ENCODE measurements around the gene VEZT.

VEZT gene

GRCh38 chr12:95259368-95259767 is 41.8 kb downstream of the VEZT start:
- H3K27ac ChIP-seq = no peak overlapping the region
- TF ChIP-seq, protein P1, sequence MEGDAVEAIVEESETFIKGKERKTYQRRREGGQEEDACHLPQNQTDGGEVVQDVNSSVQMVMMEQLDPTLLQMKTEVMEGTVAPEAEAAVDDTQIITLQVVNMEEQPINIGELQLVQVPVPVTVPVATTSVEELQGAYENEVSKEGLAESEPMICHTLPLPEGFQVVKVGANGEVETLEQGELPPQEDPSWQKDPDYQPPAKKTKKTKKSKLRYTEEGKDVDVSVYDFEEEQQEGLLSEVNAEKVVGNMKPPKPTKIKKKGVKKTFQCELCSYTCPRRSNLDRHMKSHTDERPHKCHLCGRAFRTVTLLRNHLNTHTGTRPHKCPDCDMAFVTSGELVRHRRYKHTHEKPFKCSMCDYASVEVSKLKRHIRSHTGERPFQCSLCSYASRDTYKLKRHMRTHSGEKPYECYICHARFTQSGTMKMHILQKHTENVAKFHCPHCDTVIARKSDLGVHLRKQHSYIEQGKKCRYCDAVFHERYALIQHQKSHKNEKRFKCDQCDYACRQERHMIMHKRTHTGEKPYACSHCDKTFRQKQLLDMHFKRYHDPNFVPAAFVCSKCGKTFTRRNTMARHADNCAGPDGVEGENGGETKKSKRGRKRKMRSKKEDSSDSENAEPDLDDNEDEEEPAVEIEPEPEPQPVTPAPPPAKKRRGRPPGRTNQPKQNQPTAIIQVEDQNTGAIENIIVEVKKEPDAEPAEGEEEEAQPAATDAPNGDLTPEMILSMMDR (conservative IDR thresholded peaks at IDR 0.05) = no peak
- TF ChIP-seq ZFX (IDR thresholded peaks at IDR 0.05) = no peak

- TF ChIP-seq ZFX (IDR thresholded peaks at IDR 0.05) = no peak
- TF ChIP-seq, protein P1 (conservative IDR thresholded peaks at IDR 0.05) = no peak
These were observed 43.5 kb downstream of the VEZT start for GRCh38 chr12:95261109-95261508.

GRCh38 chr12:95262808-95263207 is 45.2 kb downstream of the VEZT start:
- TF ChIP-seq, protein P1 (conservative IDR thresholded peaks at IDR 0.05) = no peak
- no peak for TF ChIP-seq ZFX (IDR thresholded peaks at IDR 0.05)
- H3K27ac ChIP-seq = no peak overlapping the region

More at GRCh38 chr12:95261109-95261508, 43.5 kb downstream of the VEZT start:
- no peak overlapping the region for H3K27ac ChIP-seq

- TF ChIP-seq ZFX (IDR thresholded peaks at IDR 0.05) = no peak
- TF ChIP-seq, protein P1 (conservative IDR thresholded peaks at IDR 0.05) = no peak; the same call in 1 of the 2 replicates
- H3K27ac ChIP-seq = no peak overlapping the region
These were observed 48.2 kb downstream of the VEZT start for GRCh38 chr12:95265765-95266164.

- H3K27ac ChIP-seq = no peak overlapping the region
- TF ChIP-seq, protein P1 (conservative IDR thresholded peaks at IDR 0.05) = no peak
- no peak for TF ChIP-seq ZFX (IDR thresholded peaks at IDR 0.05)
These were observed 48.6 kb downstream of the VEZT start for GRCh38 chr12:95266254-95266653.

- TF ChIP-seq, protein P1 (conservative IDR thresholded peaks at IDR 0.05) = no peak
- no peak for TF ChIP-seq ZFX (IDR thresholded peaks at IDR 0.05)
- H3K27ac ChIP-seq = no peak overlapping the region
These were observed 52.3 kb downstream of the VEZT start for GRCh38 chr12:95269892-95270291.

DNA sequence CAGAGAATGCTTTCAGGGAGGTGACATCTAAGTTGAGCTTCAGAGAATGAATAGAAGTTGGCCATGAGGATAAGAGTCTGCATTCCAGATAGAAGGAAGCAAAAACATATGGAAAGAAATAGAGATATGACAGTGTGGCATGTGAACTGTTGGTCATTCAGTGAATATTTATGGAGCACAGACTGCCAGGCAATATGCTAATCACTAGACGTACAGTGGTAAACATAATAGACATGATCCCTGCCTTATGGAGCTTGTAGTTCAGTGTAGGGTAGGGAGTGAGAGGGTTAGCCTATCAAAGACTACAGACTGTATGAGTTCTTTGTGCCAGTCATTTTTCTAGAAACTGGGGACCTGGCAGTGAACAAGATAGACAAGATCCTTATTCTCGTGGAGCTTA is 53.9 kb downstream of the VEZT start:
- no peak overlapping the region for H3K27ac ChIP-seq
- no peak for TF ChIP-seq ZFX (IDR thresholded peaks at IDR 0.05)
- TF ChIP-seq, protein P1 (conservative IDR thresholded peaks at IDR 0.05) = no peak

Measured in C4-2B (cell line).